Measurements from ENCODE around the gene PIEZO2.

Gene PIEZO2

DNA sequence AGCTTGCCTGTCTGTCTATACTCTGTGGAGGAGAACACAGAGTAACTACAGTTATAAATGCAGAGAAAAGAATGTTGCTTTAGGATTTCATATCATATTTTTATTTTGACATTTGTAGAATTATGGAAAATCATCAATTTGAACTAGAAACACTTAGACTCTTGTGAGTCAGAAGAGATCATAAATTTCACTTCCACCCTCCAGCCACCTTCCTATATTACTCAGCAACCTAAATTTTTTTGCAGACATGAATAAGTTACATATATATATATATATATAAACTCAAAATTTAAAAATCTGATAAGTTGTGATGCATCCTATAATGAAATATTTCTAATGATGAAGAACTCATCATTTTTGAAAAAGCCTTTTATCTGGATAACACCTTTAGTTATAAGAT, 172.3 kb downstream of the PIEZO2 start (continued):
- TF ChIP-seq, protein P1, sequence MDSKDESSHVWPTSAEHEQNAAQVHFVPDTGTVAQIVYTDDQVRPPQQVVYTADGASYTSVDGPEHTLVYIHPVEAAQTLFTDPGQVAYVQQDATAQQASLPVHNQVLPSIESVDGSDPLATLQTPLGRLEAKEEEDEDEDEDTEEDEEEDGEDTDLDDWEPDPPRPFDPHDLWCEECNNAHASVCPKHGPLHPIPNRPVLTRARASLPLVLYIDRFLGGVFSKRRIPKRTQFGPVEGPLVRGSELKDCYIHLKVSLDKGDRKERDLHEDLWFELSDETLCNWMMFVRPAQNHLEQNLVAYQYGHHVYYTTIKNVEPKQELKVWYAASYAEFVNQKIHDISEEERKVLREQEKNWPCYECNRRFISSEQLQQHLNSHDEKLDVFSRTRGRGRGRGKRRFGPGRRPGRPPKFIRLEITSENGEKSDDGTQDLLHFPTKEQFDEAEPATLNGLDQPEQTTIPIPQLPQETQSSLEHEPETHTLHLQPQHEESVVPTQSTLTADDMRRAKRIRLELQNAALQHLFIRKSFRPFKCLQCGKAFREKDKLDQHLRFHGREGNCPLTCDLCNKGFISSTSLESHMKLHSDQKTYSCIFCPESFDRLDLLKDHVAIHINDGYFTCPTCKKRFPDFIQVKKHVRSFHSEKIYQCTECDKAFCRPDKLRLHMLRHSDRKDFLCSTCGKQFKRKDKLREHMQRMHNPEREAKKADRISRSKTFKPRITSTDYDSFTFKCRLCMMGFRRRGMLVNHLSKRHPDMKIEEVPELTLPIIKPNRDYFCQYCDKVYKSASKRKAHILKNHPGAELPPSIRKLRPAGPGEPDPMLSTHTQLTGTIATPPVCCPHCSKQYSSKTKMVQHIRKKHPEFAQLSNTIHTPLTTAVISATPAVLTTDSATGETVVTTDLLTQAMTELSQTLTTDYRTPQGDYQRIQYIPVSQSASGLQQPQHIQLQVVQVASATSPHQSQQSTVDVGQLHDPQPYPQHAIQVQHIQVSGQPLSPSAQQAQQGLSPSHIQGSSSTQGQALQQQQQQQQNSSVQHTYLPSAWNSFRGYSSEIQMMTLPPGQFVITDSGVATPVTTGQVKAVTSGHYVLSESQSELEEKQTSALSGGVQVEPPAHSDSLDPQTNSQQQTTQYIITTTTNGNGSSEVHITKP (tag by site-specific recombination; IDR thresholded peaks at IDR 0.05) = no peak
- no peak for TF ChIP-seq ZNF140 (tag by site-specific recombination; IDR thresholded peaks at IDR 0.05)
- TF ChIP-seq PRDM2 (tag by site-specific recombination; IDR thresholded peaks at IDR 0.05; ENCODE audit: borderline replicate concordance) = no peak
- no peak for TF ChIP-seq ZFP37 (tag by site-specific recombination; IDR thresholded peaks at IDR 0.05)
- TF ChIP-seq ZNF175 (tag by site-specific recombination; IDR thresholded peaks at IDR 0.05) = no peak
- no peak for TF ChIP-seq PBX3 (CRISPR knock-in tag; IDR thresholded peaks at IDR 0.05)

- H3K4me1 ChIP-seq (ENCODE audit: control insufficient read depth, insufficient read depth, low read length) = no peaks in the 10 kb centered on the region
- no peaks in the 10 kb centered on the region for H3K9me3 ChIP-seq (ENCODE audit: control insufficient read depth, insufficient read depth, low read depth, low read length)
- H3K27ac ChIP-seq (ENCODE audit: extremely low read depth, low read depth, low read length) = no peak overlapping the region
- no peak overlapping the region for H3K4me3 ChIP-seq (ENCODE audit: low read depth, low read length)
- ChIA-PET CTCF (interaction anchor here (0.7 to 1.8 kb wide), 2 partner anchors 12 to 122 kb away, joined by 3 to 5 read pairs; no protein-coding TSS in a partner anchor), POLR2A (no interaction called here)
- no peaks in the 10 kb centered on the region for H3K36me3 ChIP-seq (ENCODE audit: control insufficient read depth in 2 of 2, insufficient read depth in 1 of 2, low read length in 2 of 2)
- TF ChIP-seq ZNF433 (tag by site-specific recombination; IDR thresholded peaks at IDR 0.05; ENCODE audit: low read depth) = no peak
- no peak for TF ChIP-seq SCRT2 (tag by site-specific recombination; IDR thresholded peaks at IDR 0.05)
- no peak for TF ChIP-seq ZNF280D (tag by site-specific recombination; IDR thresholded peaks at IDR 0.05)
- no peak for TF ChIP-seq SP7 (tag by site-specific recombination; IDR thresholded peaks at IDR 0.05)
- TF ChIP-seq, protein P2, sequence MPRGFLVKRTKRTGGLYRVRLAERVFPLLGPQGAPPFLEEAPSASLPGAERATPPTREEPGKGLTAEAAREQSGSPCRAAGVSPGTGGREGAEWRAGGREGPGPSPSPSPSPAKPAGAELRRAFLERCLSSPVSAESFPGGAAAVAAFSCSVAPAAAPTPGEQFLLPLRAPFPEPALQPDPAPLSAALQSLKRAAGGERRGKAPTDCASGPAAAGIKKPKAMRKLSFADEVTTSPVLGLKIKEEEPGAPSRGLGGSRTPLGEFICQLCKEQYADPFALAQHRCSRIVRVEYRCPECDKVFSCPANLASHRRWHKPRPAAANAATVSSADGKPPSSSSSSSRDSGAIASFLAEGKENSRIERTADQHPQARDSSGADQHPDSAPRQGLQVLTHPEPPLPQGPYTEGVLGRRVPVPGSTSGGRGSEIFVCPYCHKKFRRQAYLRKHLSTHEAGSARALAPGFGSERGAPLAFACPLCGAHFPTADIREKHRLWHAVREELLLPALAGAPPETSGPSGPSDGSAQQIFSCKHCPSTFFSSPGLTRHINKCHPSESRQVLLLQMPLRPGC (tag by site-specific recombination; IDR thresholded peaks at IDR 0.05) = no peak
- no peak for TF ChIP-seq GLIS1 (tag by site-specific recombination; IDR thresholded peaks at IDR 0.05)
- no peak for TF ChIP-seq ZNF768 (tag by site-specific recombination; IDR thresholded peaks at IDR 0.05)
- no peak for TF ChIP-seq BCL11A (tag by site-specific recombination; IDR thresholded peaks at IDR 0.05; ENCODE audit: low read depth)
- TF ChIP-seq KLF8 (tag by site-specific recombination; IDR thresholded peaks at IDR 0.05) = no peak
- TF ChIP-seq ZNF157 (tag by site-specific recombination; IDR thresholded peaks at IDR 0.05) = no peak
- no peak for TF ChIP-seq ZNF18 (tag by site-specific recombination; IDR thresholded peaks at IDR 0.05)
Measured at GRCh38 chr18:10973567-10974203, 175.7 kb downstream of the PIEZO2 start.
